WTC11 (cell line): ENCODE data around the gene LSM2. TPM values are rescaled to one million over a fixed set of nuclear protein-coding genes. Genes with fewer than 3 reads are reported as not detected.

Source experiments
- ATAC-seq: fragments of 200-7000 bp; cut with Tn5 transposase; 2 replicates; pipeline ENCODE4 v1.10.0; 2021; ENCODE audit warnings: mild to moderate bottlenecking, moderate library complexity
- CTCF ChIA-PET: fragments of 300-600 bp; sonication (Branson Sonifier 250); formaldehyde crosslinking; loops from one replicate; lab custom pipeline; 2021; ENCODE audit warnings: antibody characterized with exemption; lab: Charles Lee
- POLR2A ChIA-PET: fragments of 350-600 bp; sonication (Branson Sonifier 250); formaldehyde crosslinking; loops from one replicate; lab custom pipeline; 2021; ENCODE audit warnings: antibody characterized with exemption; lab: Charles Lee
- DNase-seq: peaks from one replicate; pipeline ENCODE4 v3.0.0; 2021; ENCODE audit warnings: low spot score
- H3K27ac Mint-ChIP-seq: 2 replicates; pipeline ENCODE4 v1.8.0; 2021; ENCODE audit warnings: mixed read lengths
- H3K27me3 Mint-ChIP-seq: 2 replicates; pipeline ENCODE4 v1.8.0; 2021; ENCODE audit warnings: low read depth, mild to moderate bottlenecking, moderate library complexity, mixed read lengths
- H3K36me3 Mint-ChIP-seq: 2 replicates; pipeline ENCODE4 v1.8.0; 2021; ENCODE audit warnings: mixed read lengths
- H3K4me1 Mint-ChIP-seq: 2 replicates; pipeline ENCODE4 v1.8.0; 2022; ENCODE audit warnings: mixed read lengths
- H3K4me3 Mint-ChIP-seq: 2 replicates; pipeline ENCODE4 v1.8.0; 2021; ENCODE audit warnings: mild to moderate bottlenecking, moderate library complexity, mixed read lengths
- H3K9me3 Mint-ChIP-seq: 2 replicates; pipeline ENCODE4 v1.8.0; 2021; ENCODE audit warnings: mixed read lengths
- ATF3 ChIP-seq: sonication (generic); formaldehyde crosslinking; conservative IDR thresholded peaks from 2 replicates; pipeline ENCODE4 v1.8.1; 2022; ENCODE audit warnings: mild to moderate bottlenecking, missing genetic modification reagents
- ERG ChIP-seq: fragments of 250-450 bp; sonication (Bioruptor Pico); IDR thresholded peaks from 2 replicates; pipeline ENCODE4 v1.8.0; 2021; ENCODE audit warnings: mild to moderate bottlenecking
- ESRRA ChIP-seq: sonication (generic); formaldehyde crosslinking; IDR thresholded peaks from 2 replicates; pipeline ENCODE4 v1.8.1; 2022; ENCODE audit warnings: mild to moderate bottlenecking, missing genetic modification reagents, borderline replicate concordance
- FOXK1 ChIP-seq: sonication (generic); formaldehyde crosslinking; IDR thresholded peaks from 2 replicates; pipeline ENCODE4 v1.8.0; 2022; ENCODE audit warnings: mild to moderate bottlenecking, moderate library complexity, missing genetic modification reagents
- FOXP1 ChIP-seq: sonication (generic); formaldehyde crosslinking; IDR thresholded peaks from 2 replicates; pipeline ENCODE4 v1.8.0; 2022; ENCODE audit warnings: missing genetic modification reagents, mild to moderate bottlenecking, moderate library complexity, borderline replicate concordance
- JUN ChIP-seq: sonication (generic); formaldehyde crosslinking; IDR thresholded peaks from 2 replicates; pipeline ENCODE4 v1.8.0; 2023; ENCODE audit warnings: mild to moderate bottlenecking, missing genetic modification reagents
- KAT7 ChIP-seq: sonication (generic); formaldehyde crosslinking; IDR thresholded peaks from 2 replicates; pipeline ENCODE4 v1.8.1; 2023; ENCODE audit warnings: missing genetic modification reagents, mild to moderate bottlenecking, borderline replicate concordance
- MXD4 ChIP-seq: fragments of 250-450 bp; sonication (Bioruptor Pico); IDR thresholded peaks from 2 replicates; pipeline ENCODE4 v1.8.0; 2021; ENCODE audit warnings: mild to moderate bottlenecking, moderate library complexity, borderline replicate concordance
- MYBL2 ChIP-seq: sonication (generic); formaldehyde crosslinking; IDR thresholded peaks from 2 replicates; pipeline ENCODE4 v1.8.1; 2023; ENCODE audit warnings: mild to moderate bottlenecking, moderate library complexity, missing genetic modification reagents
- NFATC4 ChIP-seq: fragments of 250-450 bp; sonication (Bioruptor Pico); IDR thresholded peaks from 2 replicates; pipeline ENCODE4 v1.9.0; 2021; ENCODE audit warnings: mild to moderate bottlenecking
- NR1H2 ChIP-seq: sonication (generic); formaldehyde crosslinking; IDR thresholded peaks from 2 replicates; pipeline ENCODE4 v1.9.0; 2021; ENCODE audit warnings: mild to moderate bottlenecking, moderate library complexity, missing genetic modification reagents
- NR2C2 ChIP-seq: sonication (generic); formaldehyde crosslinking; IDR thresholded peaks from 2 replicates; pipeline ENCODE4 v1.8.0; 2022; ENCODE audit warnings: mild to moderate bottlenecking, missing genetic modification reagents
- SMAD4 ChIP-seq: sonication (generic); formaldehyde crosslinking; IDR thresholded peaks from 2 replicates; pipeline ENCODE4 v1.8.0; 2022; ENCODE audit warnings: mild to moderate bottlenecking, missing genetic modification reagents
- TCF7 ChIP-seq: sonication (generic); formaldehyde crosslinking; IDR thresholded peaks from 2 replicates; pipeline ENCODE4 v1.8.0; 2022; ENCODE audit warnings: mild to moderate bottlenecking, low read depth, missing genetic modification reagents, moderate library complexity
- TEAD1 ChIP-seq: sonication (generic); formaldehyde crosslinking; IDR thresholded peaks from 2 replicates; pipeline ENCODE4 v1.8.0; 2022; ENCODE audit warnings: mild to moderate bottlenecking, missing genetic modification reagents
- TEAD4 ChIP-seq: sonication (generic); formaldehyde crosslinking; IDR thresholded peaks from 2 replicates; pipeline ENCODE4 v1.8.0; 2022; ENCODE audit warnings: mild to moderate bottlenecking, missing genetic modification reagents
- ZNF219 ChIP-seq: sonication (generic); formaldehyde crosslinking; IDR thresholded peaks from 2 replicates; pipeline ENCODE4 v1.8.0; 2023; ENCODE audit warnings: missing genetic modification reagents, mild to moderate bottlenecking, borderline replicate concordance
- ZNF281 ChIP-seq: sonication (generic); formaldehyde crosslinking; IDR thresholded peaks from 2 replicates; pipeline ENCODE4 v1.8.0; 2023; ENCODE audit warnings: mild to moderate bottlenecking, missing genetic modification reagents
- ZNF396 ChIP-seq: fragments of 250-450 bp; sonication (Bioruptor Pico); IDR thresholded peaks from 2 replicates; pipeline ENCODE4 v1.8.0; 2021; ENCODE audit warnings: mild to moderate bottlenecking, moderate library complexity, borderline replicate concordance
- ZNF423 ChIP-seq: fragments of 250-450 bp; sonication (Bioruptor Pico); IDR thresholded peaks from 2 replicates; pipeline ENCODE4 v2.1.2; 2022; ENCODE audit warnings: mild to moderate bottlenecking, moderate library complexity
- total RNA-seq: library from RNA; stranded (reverse); gene quantifications from 3 replicates; pipeline ENCODE4 v1.2.3, GENCODE V29; 2021
- TF ChIP-seq, protein P1 (sequence below): fragments of 250-450 bp; sonication (Bioruptor Pico); IDR thresholded peaks from 2 replicates; pipeline ENCODE4 v1.9.0; 2021; ENCODE audit warnings: mild to moderate bottlenecking
- TF ChIP-seq, protein P2 (sequence below): fragments of 200-600 bp; IDR thresholded peaks from 2 replicates; pipeline ENCODE4 v1.8.0; 2022; ENCODE audit warnings: antibody characterized with exemption
- TF ChIP-seq, protein P3 (sequence below): sonication (generic); formaldehyde crosslinking; IDR thresholded peaks from 2 replicates; pipeline ENCODE4 v1.8.1; 2022; ENCODE audit warnings: mild to moderate bottlenecking, moderate library complexity, missing genetic modification reagents

The LSM2 gene
- total RNA-seq, 1 experiment from 2014 or later, result 104 TPM

DNA sequence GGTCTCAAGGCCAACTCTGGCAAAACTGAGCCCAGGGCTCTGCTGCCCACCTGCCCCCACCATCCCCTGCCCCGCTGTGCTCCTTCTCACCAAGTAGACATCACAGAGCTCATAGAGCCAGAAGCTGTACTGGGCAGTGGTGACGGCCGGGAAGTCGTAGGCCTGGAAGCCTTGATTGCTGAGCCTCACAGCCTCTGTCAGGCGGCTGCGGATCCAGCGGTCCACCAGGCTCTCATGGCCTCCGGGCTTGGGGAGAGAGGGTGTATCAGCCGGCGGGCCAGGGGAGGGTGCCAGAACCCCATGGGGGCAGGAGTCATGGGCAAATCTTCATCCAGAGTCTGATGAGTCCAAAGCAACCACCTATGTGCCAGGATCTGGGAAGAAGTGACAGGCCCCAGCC is 26.9 kb downstream of the LSM2 start (continued):
- TF ChIP-seq ESRRA, result no peak
- TF ChIP-seq ZNF281 (CRISPR knock-in tag), result no peak
- TF ChIP-seq SMAD4 (CRISPR knock-in tag), result no peak
- TF ChIP-seq MXD4 (CRISPR knock-in tag), result no peak

DNA sequence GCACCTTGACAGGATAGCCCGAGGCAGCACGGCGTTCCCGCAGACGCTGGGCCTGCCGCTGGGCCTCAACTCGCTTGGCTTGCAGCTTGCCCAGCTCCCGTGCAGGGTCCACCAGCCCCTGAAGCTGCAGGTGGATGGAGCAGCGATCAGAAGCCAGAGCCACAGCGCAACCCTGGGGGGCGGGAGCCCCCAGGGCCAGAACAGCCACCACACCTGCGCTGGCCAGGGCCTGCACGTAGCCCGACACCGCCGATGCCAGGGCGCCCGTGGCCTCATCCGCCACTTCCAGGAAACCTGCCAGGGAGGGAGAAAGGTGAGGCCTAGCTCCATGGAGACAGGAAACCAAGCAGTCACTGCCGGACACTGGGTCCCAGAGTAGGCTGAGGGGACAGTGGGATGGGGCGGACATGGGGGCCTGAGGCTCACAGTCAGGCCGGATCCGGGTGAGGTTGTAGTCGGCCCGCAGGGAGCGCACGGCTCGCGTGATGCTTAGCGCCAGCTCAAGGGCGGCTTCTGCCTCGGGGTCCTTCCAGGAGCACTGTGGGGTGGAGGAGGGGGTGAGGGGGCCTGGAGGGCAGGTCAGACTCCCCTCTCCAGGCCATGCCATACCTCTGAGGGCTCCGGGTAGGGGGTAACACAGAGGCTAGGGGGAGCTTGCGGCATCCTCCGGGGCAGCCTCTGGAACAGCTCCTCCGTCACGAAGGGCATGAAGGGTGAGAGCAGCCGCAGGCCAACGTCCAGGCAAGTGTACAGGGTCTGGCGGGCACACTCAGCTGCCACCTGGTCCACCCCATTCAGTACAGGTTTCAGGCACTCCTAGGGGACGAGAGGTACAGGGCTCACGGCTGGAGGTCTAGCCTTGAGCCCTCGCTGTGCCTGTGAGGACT is 27.5 kb downstream of the LSM2 start:
- Mint-ChIP-seq H3K27ac (no peak overlapping the region), H3K27me3 (no peaks in the 10 kb centered on the region), H3K4me3 (no peak overlapping the region), H3K9me3 (no peaks in the 10 kb centered on the region), H3K4me1 (0 out of 2 replicates have a peak, but pooled peaks cover 2% of the 10 kb centered on the region), H3K36me3 (peaks cover 20% of the 10 kb centered on the region)
- DNase-seq, result no peak
- TF ChIP-seq FOXP1 (CRISPR knock-in tag), result no peak
- TF ChIP-seq, protein P1, sequence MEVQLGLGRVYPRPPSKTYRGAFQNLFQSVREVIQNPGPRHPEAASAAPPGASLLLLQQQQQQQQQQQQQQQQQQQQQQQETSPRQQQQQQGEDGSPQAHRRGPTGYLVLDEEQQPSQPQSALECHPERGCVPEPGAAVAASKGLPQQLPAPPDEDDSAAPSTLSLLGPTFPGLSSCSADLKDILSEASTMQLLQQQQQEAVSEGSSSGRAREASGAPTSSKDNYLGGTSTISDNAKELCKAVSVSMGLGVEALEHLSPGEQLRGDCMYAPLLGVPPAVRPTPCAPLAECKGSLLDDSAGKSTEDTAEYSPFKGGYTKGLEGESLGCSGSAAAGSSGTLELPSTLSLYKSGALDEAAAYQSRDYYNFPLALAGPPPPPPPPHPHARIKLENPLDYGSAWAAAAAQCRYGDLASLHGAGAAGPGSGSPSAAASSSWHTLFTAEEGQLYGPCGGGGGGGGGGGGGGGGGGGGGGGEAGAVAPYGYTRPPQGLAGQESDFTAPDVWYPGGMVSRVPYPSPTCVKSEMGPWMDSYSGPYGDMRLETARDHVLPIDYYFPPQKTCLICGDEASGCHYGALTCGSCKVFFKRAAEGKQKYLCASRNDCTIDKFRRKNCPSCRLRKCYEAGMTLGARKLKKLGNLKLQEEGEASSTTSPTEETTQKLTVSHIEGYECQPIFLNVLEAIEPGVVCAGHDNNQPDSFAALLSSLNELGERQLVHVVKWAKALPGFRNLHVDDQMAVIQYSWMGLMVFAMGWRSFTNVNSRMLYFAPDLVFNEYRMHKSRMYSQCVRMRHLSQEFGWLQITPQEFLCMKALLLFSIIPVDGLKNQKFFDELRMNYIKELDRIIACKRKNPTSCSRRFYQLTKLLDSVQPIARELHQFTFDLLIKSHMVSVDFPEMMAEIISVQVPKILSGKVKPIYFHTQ (CRISPR knock-in tag), result no peak
- TF ChIP-seq MYBL2 (CRISPR knock-in tag), result no peak
- no peak for TF ChIP-seq ERG (CRISPR knock-in tag)
- no peak for TF ChIP-seq TCF7 (CRISPR knock-in tag)
- no peak for TF ChIP-seq ZNF423 (CRISPR knock-in tag)
- TF ChIP-seq NR2C2 (CRISPR knock-in tag), result no peak
- no peak for TF ChIP-seq ZNF219 (CRISPR knock-in tag)
- TF ChIP-seq ZNF396, result no peak
- TF ChIP-seq JUN (CRISPR knock-in tag), result no peak
- no peak for TF ChIP-seq ATF3 (CRISPR knock-in tag)
- TF ChIP-seq ESRRA, result no peak
- TF ChIP-seq KAT7 (CRISPR knock-in tag), result no peak
- no peak for TF ChIP-seq NR1H2 (CRISPR knock-in tag)
- no peak for TF ChIP-seq TEAD4
- no peak for TF ChIP-seq TEAD1 (CRISPR knock-in tag)
- TF ChIP-seq, protein P2, sequence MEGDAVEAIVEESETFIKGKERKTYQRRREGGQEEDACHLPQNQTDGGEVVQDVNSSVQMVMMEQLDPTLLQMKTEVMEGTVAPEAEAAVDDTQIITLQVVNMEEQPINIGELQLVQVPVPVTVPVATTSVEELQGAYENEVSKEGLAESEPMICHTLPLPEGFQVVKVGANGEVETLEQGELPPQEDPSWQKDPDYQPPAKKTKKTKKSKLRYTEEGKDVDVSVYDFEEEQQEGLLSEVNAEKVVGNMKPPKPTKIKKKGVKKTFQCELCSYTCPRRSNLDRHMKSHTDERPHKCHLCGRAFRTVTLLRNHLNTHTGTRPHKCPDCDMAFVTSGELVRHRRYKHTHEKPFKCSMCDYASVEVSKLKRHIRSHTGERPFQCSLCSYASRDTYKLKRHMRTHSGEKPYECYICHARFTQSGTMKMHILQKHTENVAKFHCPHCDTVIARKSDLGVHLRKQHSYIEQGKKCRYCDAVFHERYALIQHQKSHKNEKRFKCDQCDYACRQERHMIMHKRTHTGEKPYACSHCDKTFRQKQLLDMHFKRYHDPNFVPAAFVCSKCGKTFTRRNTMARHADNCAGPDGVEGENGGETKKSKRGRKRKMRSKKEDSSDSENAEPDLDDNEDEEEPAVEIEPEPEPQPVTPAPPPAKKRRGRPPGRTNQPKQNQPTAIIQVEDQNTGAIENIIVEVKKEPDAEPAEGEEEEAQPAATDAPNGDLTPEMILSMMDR, result no peak
- TF ChIP-seq FOXK1, result no peak
- TF ChIP-seq, protein P3, sequence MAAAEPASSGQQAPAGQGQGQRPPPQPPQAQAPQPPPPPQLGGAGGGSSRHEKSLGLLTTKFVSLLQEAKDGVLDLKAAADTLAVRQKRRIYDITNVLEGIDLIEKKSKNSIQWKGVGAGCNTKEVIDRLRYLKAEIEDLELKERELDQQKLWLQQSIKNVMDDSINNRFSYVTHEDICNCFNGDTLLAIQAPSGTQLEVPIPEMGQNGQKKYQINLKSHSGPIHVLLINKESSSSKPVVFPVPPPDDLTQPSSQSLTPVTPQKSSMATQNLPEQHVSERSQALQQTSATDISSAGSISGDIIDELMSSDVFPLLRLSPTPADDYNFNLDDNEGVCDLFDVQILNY, result no peak
- no peak for TF ChIP-seq NFATC4 (CRISPR knock-in tag)
- POLR2A ChIA-PET, result no interaction called here
- CTCF ChIA-PET, result interaction anchor here (0.6 to 1.5 kb wide), 5 partner anchors 9 to 55 kb away, joined by 3 to 6 read pairs (median 4); partner anchors contain the start of gene LSM2
- ATAC-seq, result no peak
